Right lobe of liver (tissue), 6 donors: Measurements from ENCODE around the gene ARHGAP40. TPM values are rescaled to one million over a fixed set of nuclear protein-coding genes. Genes with fewer than 3 reads are reported as not detected.
"Not testable (repeated sequence)": the region's sequence is repeated elsewhere in the genome, so short reads cannot be mapped to it uniquely, and the experiment has no call there.

Source experiments
- ATAC-seq, 4 donors: fragments of 200-7000 bp; cut with Tn5 transposase; one replicate each; pipeline ENCODE4 v1.9.1; 2020; ENCODE audit warnings: mild to moderate bottlenecking in 4 of 4, moderate library complexity in 4 of 4
- DNase-seq, 3 donors: peaks; one replicate each; pipeline ENCODE4 v3.0.0-alpha.2; 2020
- H3K27ac ChIP-seq, 3 donors: fragments of 200-600 bp; one replicate each; pipeline ENCODE4 v1.8.0; 2022
- H3K27me3 ChIP-seq, 2 donors: fragments of 200-600 bp; one replicate each; pipeline ENCODE4 v1.8.0; 2022
- H3K36me3 ChIP-seq, 4 donors: fragments of 200-600 bp; sonication (generic) in 1 of 4; one replicate each; pipeline versions ENCODE4 v1.5.1 to v1.8.0; 2017 to 2022; ENCODE audit warnings: control low read depth in 1 of 4
- H3K4me1 ChIP-seq, 4 donors: fragments of 200-600 bp; sonication (generic) in 1 of 4; one replicate each; pipeline versions ENCODE4 v1.5.1 to v1.8.0; 2017 to 2022; ENCODE audit warnings: control low read depth in 1 of 4
- H3K4me3 ChIP-seq, 3 donors: fragments of 200-600 bp; one replicate each; pipeline ENCODE4 v1.8.0; 2022
- H3K9me3 ChIP-seq, 4 donors: fragments of 200-600 bp; sonication (generic) in 1 of 4; one replicate each; pipeline versions ENCODE4 v1.5.1 to v1.8.0; 2017 to 2022; ENCODE audit warnings: control low read depth in 1 of 4
- CTCF ChIP-seq, 4 donors: fragments of 200-600 bp in 3 of 4; fragments of 450-650 bp in 1 of 4; IDR thresholded peaks; one replicate each; pipeline versions ENCODE4 v1.5.1 to v1.8.0; 2016 to 2022; ENCODE audit warnings: antibody characterized with exemption in 4 of 4, mild to moderate bottlenecking in 2 of 4
- POLR2A ChIP-seq: fragments of 450-650 bp; IDR thresholded peaks from one replicate; pipeline ENCODE4 v1.6.1; 2017; ENCODE audit warnings: antibody characterized with exemption, mild to moderate bottlenecking
- WGBS: methylation state at CpG from one replicate; pipeline ENCODE4 v1.1.6; 2018; ENCODE audit warnings: low coverage, low lambda C conversion rate; ENCODE audit not compliant: insufficient coverage; ENCODE audit errors: missing lambda C conversion rate; 5-methylcytosine and 5-hydroxymethylcytosine counted together
- intact Hi-C, 2 donors: fragments of 100-400 bp; cut with DNase I; formaldehyde crosslinking; loops; one replicate each; pipeline versions ENCODE4 v1.11.2 to v1.14.1; 2022
- total RNA-seq, 6 experiments: library from RNA; depleted of rRNA in 2 of 6; stranded (reverse); fragments of >200 nt in 2 of 6; fragmentation: NEBNext Ultra II Directional in 3 of 6; extraction: Animal tissue kit (Norgen Biotek cat#: 25700) in 3 of 6; gene quantifications; one replicate each; pipeline versions ENCODE4 v1.1.0 to v1.2.4, GENCODE V29; 2016 to 2023
- donor health status: DM: no; HTN: yes; CAD: no.
- donor health status: DM: no; HTN: no; CAD: no.
- donor health status: DM: no; HTN: no; CAD: no.
- donor health status: DM: no; HTN: yes; CAD: no.
- donor health status: DM: no; HTN: yes; CAD: no.

ARHGAP40 gene
- total RNA-seq, 6 experiments from 2014 or later, result 0.12 TPM; not detected in 5

- WGBS, result 81% methylated on average over 4 of the region's 4 CpGs
Measured at GRCh38 chr20:38589351-38589750, 12.3 kb upstream of the ARHGAP40 start.

DNA sequence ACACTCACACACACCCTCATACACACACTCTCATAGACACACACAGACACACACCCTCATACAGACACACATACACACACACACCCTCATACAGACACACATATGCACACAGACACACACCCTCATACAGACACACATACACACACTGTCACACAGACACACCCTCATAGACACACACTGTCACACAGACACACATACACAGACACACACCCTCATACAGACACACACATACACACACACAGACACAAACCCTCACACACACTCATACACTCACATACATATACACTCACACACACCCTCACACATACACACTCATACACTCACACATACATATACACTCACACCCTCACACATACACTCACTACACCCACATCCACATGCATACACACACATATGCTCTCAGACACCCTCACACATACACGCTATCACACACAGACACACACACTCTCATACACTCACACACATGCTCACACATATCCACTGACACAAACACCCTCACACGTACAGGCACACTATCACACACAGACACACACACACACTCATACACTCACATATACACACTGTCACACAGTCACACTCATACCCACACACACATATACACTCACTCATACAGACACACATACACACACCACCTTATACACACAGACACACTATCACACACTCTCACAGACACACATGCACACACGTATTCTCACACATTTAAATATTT, 11.5 kb upstream of the ARHGAP40 start:
- TF ChIP-seq POLR2A (no peak), CTCF (IDR thresholded peaks at IDR 0.05) (no peak)
- no peak overlapping the region for H3K27ac ChIP-seq
- H3K36me3 ChIP-seq, result no peaks in the 10 kb centered on the region
- H3K9me3 ChIP-seq, result no peaks in the 10 kb centered on the region
- intact Hi-C loops, result no loop called here
- no peaks in the 10 kb centered on the region for H3K27me3 ChIP-seq
- DNase-seq (no peak), ATAC-seq (no peak)
- no peak overlapping the region for H3K4me3 ChIP-seq
- H3K4me1 ChIP-seq, result peaks cover 0 to 8% (median 0%) of the 10 kb centered on the region in 4 donors
- 78% methylated on average over 3 of the region's 3 CpGs for WGBS

More at GRCh38 chr20:38589351-38589750, 12.3 kb upstream of the ARHGAP40 start:
- H3K27me3 ChIP-seq, result no peaks in the 10 kb centered on the region
- TF ChIP-seq CTCF (IDR thresholded peaks at IDR 0.05), result no peak
- TF ChIP-seq POLR2A, result no peak
- ATAC-seq (no peak), DNase-seq (no peak)
- no peak overlapping the region for H3K27ac ChIP-seq
- H3K9me3 ChIP-seq, result no peaks in the 10 kb centered on the region
- no peaks in the 10 kb centered on the region for H3K36me3 ChIP-seq
- H3K4me3 ChIP-seq, result no peak overlapping the region
- intact Hi-C loops, result no loop called here
- H3K4me1 ChIP-seq, result peaks cover 0 to 8% (median 0%) of the 10 kb centered on the region in 4 donors

- H3K9me3 ChIP-seq, result no peaks in the 10 kb centered on the region
- intact Hi-C loops, result no loop called here
- 80% methylated on average over 8 of the region's 18 CpGs for WGBS
- DNase-seq, result no peak
- ATAC-seq, result peak in 1 of 4 donors; percentile 18
- H3K27me3 ChIP-seq, result no peaks in the 10 kb centered on the region
- no peak overlapping the region for H3K4me3 ChIP-seq
- TF ChIP-seq CTCF (IDR thresholded peaks at IDR 0.05), result no peak
- no peak for TF ChIP-seq POLR2A
- no peaks in the 10 kb centered on the region for H3K36me3 ChIP-seq
- H3K4me1 ChIP-seq, result peaks cover 0 to 2% (median 0%) of the 10 kb centered on the region in 4 donors
- no peak overlapping the region for H3K27ac ChIP-seq
Measured at GRCh38 chr20:38590676-38591473, 10.7 kb upstream of the ARHGAP40 start.

DNA sequence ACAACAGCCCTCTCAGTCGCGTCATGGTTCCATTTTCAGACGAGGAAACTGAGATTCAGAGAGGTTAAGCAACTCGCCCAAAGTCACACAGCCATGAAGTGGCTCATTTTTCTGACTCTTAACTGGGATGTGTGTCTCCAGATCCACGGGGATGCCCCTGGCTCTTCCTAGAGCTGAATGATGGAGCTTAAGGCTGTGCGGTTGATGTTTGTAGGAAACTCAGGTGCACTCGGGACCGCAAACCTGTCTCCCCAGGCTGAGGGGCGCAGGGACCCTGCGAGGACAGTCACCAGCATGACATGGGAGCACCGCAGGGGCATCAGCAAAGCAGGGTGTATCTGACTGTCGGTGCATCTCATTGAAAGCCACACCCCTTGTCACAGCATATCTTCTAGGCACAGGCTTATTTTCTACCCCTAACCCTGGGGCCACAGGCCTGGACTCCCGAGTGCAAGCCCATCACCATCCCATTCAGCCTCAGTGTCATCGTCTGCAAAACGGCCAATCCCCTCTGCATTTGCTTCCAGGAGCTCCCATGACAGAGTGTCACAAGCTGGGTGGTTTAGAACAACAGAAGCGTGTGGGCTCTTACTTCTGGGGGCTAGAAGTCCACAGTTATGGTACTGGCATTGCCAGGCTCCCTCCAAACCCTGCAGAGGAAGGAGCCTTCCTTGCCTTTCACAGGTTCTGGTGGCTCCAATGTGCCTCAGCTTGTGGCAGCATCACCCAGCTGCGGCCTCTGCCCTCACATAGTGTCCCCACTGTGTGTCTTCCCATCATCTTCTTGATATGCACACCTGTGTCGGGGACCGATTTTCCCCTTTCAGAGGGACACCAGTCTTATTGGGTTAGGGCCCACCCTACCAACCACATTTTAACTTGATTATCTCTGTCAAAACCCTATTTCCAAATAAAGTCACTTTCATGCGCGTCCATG, 9.9 kb upstream of the ARHGAP40 start:
- DNase-seq, result no peak
- H3K27me3 ChIP-seq, result no peaks in the 10 kb centered on the region
- no peak for TF ChIP-seq POLR2A
- no peak for TF ChIP-seq CTCF (IDR thresholded peaks at IDR 0.05)

DNA sequence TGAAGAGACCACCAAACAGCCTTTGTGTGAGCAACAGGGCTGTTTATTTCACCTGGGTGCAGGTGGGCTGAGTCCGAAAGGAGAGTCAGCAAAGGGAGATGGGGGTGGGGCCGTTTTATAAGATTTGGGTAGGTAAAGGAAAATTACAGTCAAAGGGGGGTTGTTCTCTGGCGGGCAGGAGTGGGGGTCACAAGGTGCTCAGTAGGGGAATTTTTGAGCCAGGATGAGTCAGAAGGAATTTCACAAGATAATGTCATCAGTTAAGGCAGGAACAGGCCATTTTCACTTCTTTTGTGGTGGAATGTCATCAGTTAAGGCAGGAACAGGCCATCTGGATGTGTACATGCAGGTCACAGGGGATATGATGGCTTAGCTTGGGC, 9.2 kb upstream of the ARHGAP40 start:
- ATAC-seq, intact Hi-C loops, H3K36me3 ChIP-seq, H3K4me3 ChIP-seq, H3K4me1 ChIP-seq, H3K27ac ChIP-seq, H3K27me3 ChIP-seq, DNase-seq, H3K9me3 ChIP-seq: not testable (repeated sequence)
- WGBS, result 60% methylated on average over 3 of the region's 3 CpGs

More for the DNA sequence above, 9.9 kb upstream of the ARHGAP40 start:
- no peaks in the 10 kb centered on the region for H3K4me1 ChIP-seq
- ATAC-seq, result no peak
- intact Hi-C loops, result no loop called here
- 73% methylated on average over 6 of the region's 21 CpGs for WGBS
- no peaks in the 10 kb centered on the region for H3K36me3 ChIP-seq
- no peaks in the 10 kb centered on the region for H3K9me3 ChIP-seq
- H3K27ac ChIP-seq, result no peak overlapping the region
- H3K4me3 ChIP-seq, result no peak overlapping the region

GRCh38 chr20:38594281-38594680, 7.3 kb upstream of the ARHGAP40 start:
- WGBS, result 70% methylated on average over 12 of the region's 12 CpGs
- H3K4me3 ChIP-seq, H3K4me1 ChIP-seq, H3K36me3 ChIP-seq, intact Hi-C loops, H3K27ac ChIP-seq, H3K9me3 ChIP-seq, H3K27me3 ChIP-seq, ATAC-seq, DNase-seq: not testable (repeated sequence)

DNA sequence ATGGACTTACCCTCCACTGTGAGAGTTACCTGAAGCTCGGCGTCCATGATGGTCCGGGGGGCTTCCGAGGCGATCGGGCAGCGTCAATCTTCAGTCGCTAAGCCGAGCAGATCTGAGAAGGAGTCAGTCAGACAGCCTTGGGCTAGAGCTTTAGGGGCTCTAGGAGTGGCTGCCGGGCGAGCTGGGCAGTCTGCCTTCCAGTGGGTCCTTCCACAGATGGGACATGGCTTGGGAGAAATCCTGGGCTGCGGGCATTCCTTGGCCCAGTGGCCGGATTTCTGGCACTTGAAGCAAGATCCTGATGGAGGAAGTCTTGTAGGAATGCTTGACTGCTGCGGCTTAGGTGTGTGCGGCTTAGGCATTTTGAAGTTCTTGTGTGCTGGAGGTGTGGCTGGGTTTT, 5.7 kb upstream of the ARHGAP40 start:
- ATAC-seq, H3K36me3 ChIP-seq, DNase-seq, H3K27me3 ChIP-seq, H3K27ac ChIP-seq, H3K9me3 ChIP-seq, H3K4me1 ChIP-seq, intact Hi-C loops, H3K4me3 ChIP-seq: not testable (repeated sequence)
- 100% methylated on average over 2 of the region's 15 CpGs for WGBS
